A673 (cell line): ENCODE results near the gene ATIC. TPM values are rescaled to one million over a fixed set of nuclear protein-coding genes. Genes with fewer than 3 reads are reported as not detected.

Source experiments
- BruUV-seq: library from RNA; stranded (reverse); fragments of 400-500 nt; replicated peaks from 2 replicates; lab custom pipeline; 2021; lab: Mats Ljungman, UMichigan
- CTCF ChIA-PET: fragments of 300-600 bp; sonication (Branson Sonifier 250); formaldehyde crosslinking; loops from one replicate; lab custom pipeline; 2022; ENCODE audit warnings: antibody characterized with exemption; lab: Charles Lee
- POLR2A ChIA-PET: fragments of 300-600 bp; sonication (Branson Sonifier 250); formaldehyde crosslinking; loops from one replicate; lab custom pipeline; 2022; ENCODE audit warnings: antibody characterized with exemption; ENCODE audit not compliant: low non-redundant PET; lab: Charles Lee
- DNase-seq: peaks from one replicate; pipeline ENCODE4 v3.0.0-alpha.2; 2015; ENCODE audit warnings: low spot score
- H3K27ac ChIP-seq: fragments of 200-600 bp; sonication (generic); 2 replicates; pipeline ENCODE4 v1.5.1; 2016; ENCODE audit warnings: mixed run types, low read depth, mild to moderate bottlenecking, mixed read lengths, antibody characterized with exemption, low read length; ENCODE audit not compliant: poor library complexity, severe bottlenecking
- H3K27me3 ChIP-seq: fragments of 200-600 bp; sonication (generic); replicated peaks from 2 replicates; pipeline ENCODE4 v1.6.1; 2017; ENCODE audit warnings: mixed run types, low read depth, mild to moderate bottlenecking, mixed read lengths, antibody characterized with exemption, low read length; ENCODE audit not compliant: insufficient read depth, poor library complexity
- H3K36me3 ChIP-seq: fragments of 200-600 bp; sonication (generic); 2 replicates; pipeline ENCODE4 v1.6.1; 2016; ENCODE audit warnings: mixed run types, mild to moderate bottlenecking, mixed read lengths, antibody characterized with exemption, low read length; ENCODE audit not compliant: insufficient read depth, poor library complexity, severe bottlenecking
- H3K4me1 ChIP-seq: fragments of 200-600 bp; sonication (generic); 2 replicates; pipeline ENCODE4 v1.6.1; 2017; ENCODE audit warnings: mixed run types, mild to moderate bottlenecking, mixed read lengths, antibody characterized with exemption, low read length; ENCODE audit not compliant: insufficient read depth, poor library complexity, severe bottlenecking
- H3K4me3 ChIP-seq: fragments of 200-600 bp; sonication (generic); 2 replicates; pipeline ENCODE4 v1.5.1; 2016; ENCODE audit warnings: low read depth, mixed run types, mild to moderate bottlenecking, mixed read lengths, low read length; ENCODE audit not compliant: poor library complexity, severe bottlenecking
- H3K9me3 ChIP-seq: fragments of 200-600 bp; sonication (generic); 2 replicates; pipeline ENCODE4 v1.6.1; 2016; ENCODE audit warnings: mixed run types, low read depth, mild to moderate bottlenecking, mixed read lengths, antibody characterized with exemption, low read length; ENCODE audit not compliant: poor library complexity, severe bottlenecking
- CTCF ChIP-seq: fragments of 300-800, 200-600 bp; sonication (generic); conservative IDR thresholded peaks from 2 replicates; pipeline ENCODE4 v1.5.1; 2017; ENCODE audit warnings: low read depth, mild to moderate bottlenecking, antibody characterized with exemption, low read length, moderate library complexity, mixed read lengths
- EZH2 ChIP-seq: fragments of 200-600 bp; sonication (generic); IDR thresholded peaks from 2 replicates; pipeline ENCODE4 v1.6.1; 2017; ENCODE audit warnings: borderline replicate concordance, low read depth, mild to moderate bottlenecking, mixed read lengths, antibody characterized with exemption, low read length; ENCODE audit not compliant: poor library complexity, severe bottlenecking
- intact Hi-C: fragments of 100-400 bp; cut with micrococcal nuclease; formaldehyde crosslinking; loops from one replicate; pipeline ENCODE4 v1.10.0; 2022; ENCODE audit not compliant: unreplicated experiment
- total RNA-seq: library from RNA; stranded (reverse); gene quantifications from 2 replicates; pipeline ENCODE4 v1.2.3, GENCODE V29; 2021

The ATIC gene
- total RNA-seq, 1 experiment from 2014 or later: 328 TPM

DNA sequence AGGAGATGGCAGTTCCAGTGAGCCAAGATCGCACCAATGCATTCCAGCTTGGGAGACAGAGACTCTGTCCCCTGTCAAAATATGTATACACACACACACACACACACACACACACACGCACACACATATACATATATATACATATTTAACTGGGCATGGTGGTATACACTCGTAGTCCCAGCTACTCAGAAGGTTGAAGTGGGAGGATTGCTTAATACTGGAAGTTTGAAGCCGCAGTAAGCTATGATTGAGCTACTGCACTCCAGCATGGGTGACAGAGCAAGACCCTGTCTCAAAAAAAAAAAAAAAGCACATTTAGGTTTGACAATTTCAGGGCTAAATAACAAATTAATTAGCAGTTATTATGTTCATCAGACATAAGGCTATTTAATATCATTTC lies 36.0 kb upstream of the ATIC start:
- Histone ChIP-seq H3K4me3 (no peak overlapping the region), H3K4me1 (no peaks in the 10 kb centered on the region), H3K36me3 (no peaks in the 10 kb centered on the region), H3K27ac (no peak overlapping the region), H3K27me3 (no peaks in the 10 kb centered on the region), H3K9me3 (no peaks in the 10 kb centered on the region)
- no TSS peak for BruUV-seq
- TF ChIP-seq CTCF (no peak), EZH2 (no peak)
- no peak for DNase-seq
- POLR2A ChIA-PET: no interaction called here
- CTCF ChIA-PET: no interaction called here
- intact Hi-C loops: no loop called here

DNA sequence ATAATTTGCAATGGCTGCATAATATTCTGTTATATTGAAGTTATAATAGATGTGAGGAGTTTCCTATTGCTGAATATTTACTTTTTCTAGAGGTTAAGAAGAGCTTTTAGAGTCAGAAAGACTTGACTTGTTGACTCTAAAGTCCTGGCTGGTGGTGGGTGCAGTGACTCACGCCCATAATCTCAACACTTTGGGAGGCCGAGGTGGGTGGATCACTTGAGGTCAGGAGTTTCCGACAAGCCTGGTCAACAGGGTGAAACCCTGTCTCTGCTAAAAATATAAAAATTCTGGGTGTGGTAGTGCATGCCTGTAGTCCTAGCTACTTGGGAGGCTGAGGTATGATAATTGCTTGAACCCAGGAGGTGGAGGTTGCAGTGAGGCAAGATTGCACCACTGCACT lies 33.9 kb upstream of the ATIC start:
- intact Hi-C loops: no loop called here
- no peak for DNase-seq

DNA sequence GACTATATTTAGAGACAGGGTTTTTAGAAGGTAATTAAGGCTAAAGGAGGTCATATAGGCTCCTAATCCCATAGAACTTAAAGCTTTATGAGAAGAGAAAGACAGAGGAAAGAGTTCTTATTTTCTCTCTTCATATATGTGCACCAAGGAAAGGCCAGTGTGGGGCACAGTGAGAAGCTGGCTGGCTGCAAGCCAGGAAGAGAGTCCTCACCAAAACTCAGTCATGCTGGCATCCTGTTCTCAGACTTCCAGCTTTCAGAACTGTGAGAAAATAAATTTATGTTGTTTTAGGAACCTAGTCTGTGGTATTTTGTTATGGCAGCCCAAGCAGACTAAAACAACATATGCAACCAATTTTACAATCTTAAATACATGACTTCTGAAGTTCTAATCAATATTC lies 31.5 kb upstream of the ATIC start:
- POLR2A ChIA-PET: no interaction called here
- no peaks in the 10 kb centered on the region for H3K36me3 ChIP-seq
- CTCF ChIA-PET: no interaction called here
- no peak overlapping the region for H3K27ac ChIP-seq
- H3K9me3 ChIP-seq: no peaks in the 10 kb centered on the region
- peak; percentile 16 for DNase-seq
- no peaks in the 10 kb centered on the region for H3K27me3 ChIP-seq
- TF ChIP-seq EZH2 (no peak), CTCF (no peak)
- no TSS peak for BruUV-seq
- no peaks in the 10 kb centered on the region for H3K4me1 ChIP-seq
- intact Hi-C loops: no loop called here
- no peak overlapping the region for H3K4me3 ChIP-seq

More for the DNA sequence above, 33.9 kb upstream of the ATIC start:
- no TSS peak for BruUV-seq
- TF ChIP-seq EZH2: no peak
- no peak for TF ChIP-seq CTCF
- H3K36me3 ChIP-seq: no peaks in the 10 kb centered on the region
- CTCF ChIA-PET: interaction anchor here (0.5 kb wide), 1 partner anchor 12 kb away, joined by 11 read pairs; no protein-coding TSS in a partner anchor
- POLR2A ChIA-PET: no interaction called here
- H3K9me3 ChIP-seq: no peaks in the 10 kb centered on the region
- no peaks in the 10 kb centered on the region for H3K27me3 ChIP-seq
- no peak overlapping the region for H3K4me3 ChIP-seq
- H3K4me1 ChIP-seq: no peaks in the 10 kb centered on the region
- H3K27ac ChIP-seq: no peak overlapping the region
